ENCODE measurements around the gene CCDC200.
"Not testable (repeated sequence)": the region's sequence is repeated elsewhere in the genome, so short reads cannot be mapped to it uniquely, and the experiment has no call there.

Gene CCDC200

DNA sequence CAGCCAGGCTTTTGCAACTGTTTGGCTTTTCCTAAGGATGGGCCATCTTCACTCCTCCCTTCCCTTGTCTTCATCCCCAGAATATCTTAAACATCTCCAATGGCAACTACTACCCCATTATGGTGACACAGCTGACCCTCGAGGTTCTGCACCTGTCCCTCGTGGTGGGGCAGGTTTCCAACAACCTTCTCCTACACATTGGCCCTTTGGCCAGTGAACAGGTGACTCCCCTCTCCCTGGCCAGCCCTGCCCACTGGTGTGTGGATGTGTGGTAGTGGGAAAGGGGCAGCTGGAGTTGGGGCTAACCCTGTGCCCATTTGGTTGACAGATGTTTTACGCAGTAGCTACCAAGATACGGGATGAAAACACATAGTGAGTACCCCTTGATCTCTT, 12.1 kb downstream of the CCDC200 start:
- DNase-seq = no peak

DNA sequence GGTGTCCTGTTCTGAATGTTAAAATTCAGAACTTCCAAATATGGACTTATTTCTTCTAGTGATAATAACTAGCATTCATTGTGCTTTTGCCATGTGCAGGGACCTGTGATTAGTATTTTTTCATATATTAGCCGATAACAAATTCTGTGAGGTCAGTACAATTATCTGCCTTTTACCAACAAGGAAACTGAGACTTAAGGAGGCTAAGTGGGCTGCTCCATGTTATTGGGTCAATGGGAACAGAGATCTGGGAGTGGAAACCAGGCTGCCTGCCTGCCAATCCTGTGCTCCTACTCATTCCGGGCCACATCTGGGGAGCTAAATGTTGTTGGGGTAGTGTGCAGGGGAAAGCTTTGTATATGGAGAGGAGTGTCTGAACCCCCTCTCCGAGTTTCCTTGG, 13.1 kb downstream of the CCDC200 start:
- DNase-seq = no peak

DNA sequence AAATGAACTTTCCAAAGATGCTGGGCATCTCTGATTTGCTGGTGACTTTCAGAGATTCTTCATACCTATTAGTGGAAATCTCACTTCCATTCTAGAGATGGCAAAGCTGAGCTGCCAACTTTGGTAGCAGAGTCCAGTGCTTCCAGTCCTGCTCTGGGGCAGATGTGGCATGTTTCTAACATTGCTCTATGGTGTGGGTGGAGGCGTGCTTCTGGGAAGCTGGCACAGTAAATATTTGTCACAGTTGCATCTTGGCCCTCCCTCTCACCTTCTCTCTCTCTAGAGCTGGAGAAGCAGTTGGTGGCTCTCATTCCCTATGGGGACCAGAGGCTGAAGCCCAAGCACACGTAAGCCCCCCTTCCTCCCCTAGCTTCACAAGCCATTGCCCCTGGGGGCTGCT, 14.9 kb downstream of the CCDC200 start:
- DNase-seq = no peak

DNA sequence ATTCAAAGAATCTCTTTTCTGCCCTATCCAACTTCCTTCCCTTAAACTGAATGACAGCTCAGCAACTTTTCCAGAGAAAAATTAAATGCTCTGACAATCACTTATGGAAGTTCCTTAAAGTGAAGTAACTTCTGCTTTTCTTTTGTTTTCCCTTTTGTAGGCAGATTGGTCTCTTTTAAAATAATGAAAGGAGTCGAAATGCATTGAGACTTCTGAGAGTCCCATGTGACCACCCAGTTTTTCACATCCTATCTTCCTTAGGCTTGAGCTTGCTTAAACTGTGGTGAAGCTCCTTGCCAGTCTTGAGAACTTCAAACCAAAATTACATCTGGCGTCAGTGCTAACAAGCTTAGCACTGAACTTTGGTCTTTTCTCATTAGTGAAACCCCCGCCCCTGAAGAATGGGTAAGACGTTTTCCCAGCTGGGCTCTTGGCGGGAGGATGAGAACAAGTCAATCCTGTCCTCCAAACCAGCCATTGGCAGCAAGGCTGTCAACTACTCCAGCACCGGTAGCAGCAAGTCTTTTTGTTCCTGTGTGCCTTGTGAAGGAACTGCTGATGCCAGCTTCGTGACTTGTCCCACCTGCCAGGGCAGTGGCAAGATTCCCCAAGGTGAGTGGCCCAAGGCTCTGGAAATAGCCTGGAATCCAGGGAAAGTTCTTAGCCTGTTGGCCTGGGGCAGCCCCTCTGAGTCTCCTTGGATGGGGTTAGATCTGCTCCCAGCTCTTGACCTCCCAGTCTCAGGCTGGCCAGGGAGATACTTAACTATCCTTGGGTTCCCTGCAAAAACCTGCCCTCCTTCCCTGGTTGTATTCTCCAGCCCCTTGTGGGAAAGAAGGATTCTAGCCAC, 15.6 kb downstream of the CCDC200 start:
- DNase-seq = peak in 1 of 14 donors; percentile 4

DNA sequence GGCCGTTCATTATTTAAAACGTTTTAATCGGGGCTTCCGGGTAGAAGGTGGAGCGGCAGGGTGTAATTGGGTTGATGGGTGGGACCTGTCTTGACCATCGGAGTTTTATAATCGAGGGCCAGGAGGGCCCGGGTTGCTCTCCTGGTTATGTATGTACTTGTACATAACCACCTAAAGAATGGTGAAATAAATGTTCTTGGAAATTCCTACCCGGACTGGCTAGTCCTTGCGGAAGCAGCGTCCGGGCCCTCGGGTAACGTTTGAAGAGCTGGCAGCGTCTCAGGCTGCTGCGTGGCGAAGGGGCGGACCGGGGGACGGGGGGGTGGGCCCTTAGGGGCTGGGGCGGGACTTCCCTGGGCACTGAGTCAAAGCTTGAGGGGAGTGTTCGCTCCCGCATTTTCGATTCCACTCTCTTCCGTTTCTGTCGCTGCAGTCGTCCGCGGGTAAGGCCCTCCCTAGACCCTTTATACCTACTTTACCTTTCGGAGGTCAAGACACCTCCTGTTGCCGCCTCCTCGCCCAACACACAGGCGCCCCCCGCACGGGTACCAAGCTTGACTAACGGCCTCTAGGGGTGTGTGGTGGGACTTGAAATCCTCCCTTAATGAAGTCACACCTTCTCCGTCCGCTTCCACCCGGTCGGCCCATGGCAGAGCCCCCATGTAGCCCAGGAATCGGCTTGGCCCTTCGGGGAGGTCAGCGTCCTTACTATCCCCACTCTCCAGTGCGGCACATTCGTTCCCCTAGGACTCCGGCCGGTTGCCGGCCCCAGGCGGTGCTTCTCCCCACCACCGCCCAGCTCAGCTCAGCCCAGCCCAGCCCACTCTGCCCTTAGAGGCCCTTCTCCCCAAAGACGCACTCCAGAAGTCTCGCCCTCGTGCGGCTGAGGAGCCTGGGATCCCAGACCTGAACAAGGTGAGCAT, 16.7 kb downstream of the CCDC200 start, which contains the start of gene TMEM106A:
TMEM106A (plus strand) TSS at position 396 of the 923 bp plus-strand sequence. CDS start 1,167 bp downstream, outside the sequence.
- peak in 11 of 14 donors; percentile 4 to 66 (median 24) for DNase-seq

DNA sequence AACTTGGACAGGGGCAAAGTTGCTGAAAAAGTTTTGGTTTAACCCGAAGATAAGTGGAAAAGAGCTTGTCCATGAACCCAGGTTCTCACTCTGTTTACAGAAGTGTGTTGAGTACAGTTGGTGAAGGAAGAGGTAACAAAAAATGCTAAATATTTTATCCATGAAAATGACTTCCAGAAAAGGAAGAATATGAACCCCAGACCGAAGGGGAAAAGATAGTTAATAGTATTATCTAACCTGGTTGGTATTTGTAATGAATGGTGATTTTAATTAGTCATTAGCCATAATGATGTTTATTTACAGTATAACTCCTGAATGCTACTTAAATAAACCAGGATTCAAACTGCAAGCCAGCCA, 17.3 kb downstream of the CCDC200 start:
- DNase-seq = no peak

DNA sequence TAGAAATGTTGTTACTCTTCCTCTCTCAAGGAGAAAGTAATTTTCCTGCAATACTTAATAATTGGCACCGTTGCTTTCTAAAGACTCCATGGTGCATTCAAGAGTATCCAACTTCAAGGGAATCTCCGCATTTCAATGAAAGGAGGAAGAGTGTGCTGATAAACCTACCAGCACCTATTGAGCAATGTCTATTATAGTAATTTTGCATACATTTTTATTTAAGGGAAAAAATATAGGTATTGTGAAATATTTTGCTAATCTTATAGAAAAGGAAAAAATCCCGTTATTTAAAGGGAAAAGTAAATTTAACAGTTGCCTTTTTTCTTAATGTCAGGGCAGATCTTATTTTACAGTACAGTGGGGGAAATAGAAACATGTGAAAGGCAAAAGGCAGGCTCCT, 17.8 kb downstream of the CCDC200 start:
- DNase-seq = no peak

DNA sequence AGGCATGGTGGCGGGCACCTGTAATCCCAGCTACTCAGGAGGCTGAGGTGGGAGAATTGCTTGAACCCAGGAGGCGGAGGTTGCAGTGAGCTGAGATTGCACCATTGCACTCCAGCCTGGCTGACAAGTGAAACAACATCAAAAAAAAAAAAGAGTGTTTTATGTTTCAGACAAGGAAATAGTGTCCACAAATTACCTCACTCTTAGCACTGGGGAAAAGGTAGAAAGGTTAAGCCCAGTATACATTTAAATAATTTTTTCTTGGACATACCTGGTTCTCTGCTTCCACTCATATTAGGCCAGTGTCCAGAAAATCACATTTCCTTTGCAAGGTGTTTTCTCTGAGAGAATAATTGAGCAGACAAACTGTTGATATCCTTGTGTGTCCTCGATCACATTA, 25.4 kb downstream of the CCDC200 start:
- DNase-seq = not testable (repeated sequence)

DNA sequence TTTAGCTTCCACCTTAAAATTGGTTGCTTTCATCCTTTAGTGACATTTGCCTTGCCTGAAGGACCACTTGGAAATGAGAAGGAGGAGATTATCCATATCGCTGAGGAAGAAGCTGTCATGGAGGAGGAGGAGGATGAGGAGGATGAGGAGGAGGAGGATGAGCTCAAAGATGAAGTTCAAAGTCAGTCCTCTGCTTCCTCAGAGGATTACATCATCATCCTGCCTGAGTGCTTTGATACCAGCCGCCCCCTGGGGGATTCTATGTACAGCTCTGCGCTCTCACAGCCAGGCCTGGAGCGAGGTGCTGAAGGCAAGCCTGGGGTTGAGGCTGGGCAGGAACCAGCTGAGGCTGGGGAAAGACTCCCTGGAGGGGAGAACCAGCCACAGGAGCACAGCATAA, 28.3 kb downstream of the CCDC200 start:
- DNase-seq = no peak

DNA sequence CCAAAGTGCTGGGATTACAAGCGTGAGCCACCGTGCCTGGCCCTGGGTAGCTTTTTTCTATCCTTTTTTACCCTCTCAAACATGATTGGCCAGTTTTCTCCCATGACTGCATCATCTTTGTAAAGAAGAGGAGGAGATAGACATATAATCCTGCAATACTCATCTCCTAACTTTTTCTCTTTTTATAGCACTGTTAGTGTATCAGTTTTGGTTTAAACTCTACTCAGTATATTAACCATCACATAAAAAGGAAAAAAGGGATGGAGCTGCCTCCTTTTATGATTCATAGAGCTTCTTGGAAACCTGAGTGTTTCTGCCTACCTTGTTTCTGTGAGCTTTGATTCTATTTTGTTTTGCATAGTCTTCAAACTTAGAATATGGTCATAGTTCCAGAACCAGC, 28.8 kb downstream of the CCDC200 start:
- no peak for DNase-seq

DNA sequence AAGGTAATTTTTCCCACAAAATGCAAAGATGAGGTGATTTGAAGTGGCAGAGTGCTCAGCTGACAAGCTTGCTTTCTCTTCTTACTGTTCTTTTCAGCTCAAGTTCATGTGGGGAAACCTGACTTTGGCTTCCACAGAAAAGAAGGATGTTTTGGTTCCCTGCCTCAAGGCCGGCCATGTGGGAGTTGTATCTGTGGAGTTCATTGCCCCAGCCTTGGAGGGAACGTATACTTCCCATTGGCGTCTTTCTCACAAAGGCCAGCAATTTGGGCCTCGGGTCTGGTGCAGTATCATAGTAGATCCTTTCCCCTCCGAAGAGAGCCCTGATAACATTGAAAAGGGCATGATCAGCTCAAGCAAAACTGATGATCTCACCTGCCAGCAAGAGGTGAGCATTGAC, 35.2 kb downstream of the CCDC200 start:
- no peak for DNase-seq

DNA sequence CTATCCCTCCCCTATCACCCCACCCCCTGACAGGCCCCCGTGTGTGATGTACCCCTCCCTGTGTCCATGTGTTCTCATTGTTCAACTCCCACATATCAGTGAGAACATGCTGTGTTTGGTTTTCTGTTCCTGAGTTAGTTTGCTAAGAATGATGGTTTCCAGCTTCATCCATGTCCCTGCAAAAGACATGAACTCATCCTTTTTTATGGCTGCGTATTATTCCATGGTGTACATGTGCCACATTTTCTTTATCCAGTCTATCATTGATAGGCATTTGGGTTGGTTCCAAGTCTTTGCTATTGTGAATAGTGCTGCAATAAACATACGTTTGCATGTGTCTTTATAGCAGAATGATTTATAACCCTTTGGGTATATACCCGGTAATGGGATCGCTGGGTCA, 41.8 kb downstream of the CCDC200 start:
- DNase-seq = not testable (repeated sequence)

DNA sequence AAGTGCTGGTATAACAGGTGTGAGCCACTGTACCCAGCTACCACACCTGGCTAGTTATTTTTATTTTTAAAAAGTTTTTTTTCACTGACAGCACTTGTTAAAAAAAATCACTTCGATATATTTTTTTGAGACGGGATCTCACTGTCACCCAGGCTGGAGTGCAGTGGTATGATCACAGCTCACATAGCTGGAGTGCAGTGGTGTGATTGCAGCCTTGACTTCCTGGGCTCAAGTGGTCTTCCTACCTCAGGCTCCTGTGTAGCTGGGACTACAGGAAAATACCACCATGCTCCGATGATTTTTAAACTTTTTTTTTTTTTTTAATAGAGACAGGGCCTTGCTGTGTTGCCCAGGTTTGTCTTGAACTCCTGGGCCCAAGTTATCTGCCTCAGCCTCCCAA, 44.5 kb downstream of the CCDC200 start:
- no peak for DNase-seq

DNA sequence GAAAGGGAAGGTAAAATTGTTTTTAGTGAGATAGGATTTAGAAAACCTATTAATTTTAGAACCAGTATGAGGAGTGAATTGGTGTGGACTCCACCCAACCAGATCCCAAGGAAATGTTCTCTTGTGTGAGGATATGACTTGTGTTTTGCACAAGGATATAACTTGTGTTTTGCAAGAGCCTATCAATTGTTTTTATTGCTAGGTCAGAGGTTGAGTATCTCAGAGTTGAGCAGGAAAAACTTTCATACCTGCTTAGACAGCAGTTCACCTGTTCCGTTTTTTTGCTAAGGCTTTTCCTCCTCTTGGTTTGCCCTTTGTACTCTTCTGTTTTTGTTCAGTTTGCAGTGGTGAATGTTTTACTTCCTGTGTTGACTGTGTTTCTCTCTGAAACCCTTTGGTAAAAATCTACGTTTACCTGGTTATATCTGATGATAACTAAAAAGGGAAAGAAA, 52.3 kb downstream of the CCDC200 start:
- no peak for DNase-seq

DNA sequence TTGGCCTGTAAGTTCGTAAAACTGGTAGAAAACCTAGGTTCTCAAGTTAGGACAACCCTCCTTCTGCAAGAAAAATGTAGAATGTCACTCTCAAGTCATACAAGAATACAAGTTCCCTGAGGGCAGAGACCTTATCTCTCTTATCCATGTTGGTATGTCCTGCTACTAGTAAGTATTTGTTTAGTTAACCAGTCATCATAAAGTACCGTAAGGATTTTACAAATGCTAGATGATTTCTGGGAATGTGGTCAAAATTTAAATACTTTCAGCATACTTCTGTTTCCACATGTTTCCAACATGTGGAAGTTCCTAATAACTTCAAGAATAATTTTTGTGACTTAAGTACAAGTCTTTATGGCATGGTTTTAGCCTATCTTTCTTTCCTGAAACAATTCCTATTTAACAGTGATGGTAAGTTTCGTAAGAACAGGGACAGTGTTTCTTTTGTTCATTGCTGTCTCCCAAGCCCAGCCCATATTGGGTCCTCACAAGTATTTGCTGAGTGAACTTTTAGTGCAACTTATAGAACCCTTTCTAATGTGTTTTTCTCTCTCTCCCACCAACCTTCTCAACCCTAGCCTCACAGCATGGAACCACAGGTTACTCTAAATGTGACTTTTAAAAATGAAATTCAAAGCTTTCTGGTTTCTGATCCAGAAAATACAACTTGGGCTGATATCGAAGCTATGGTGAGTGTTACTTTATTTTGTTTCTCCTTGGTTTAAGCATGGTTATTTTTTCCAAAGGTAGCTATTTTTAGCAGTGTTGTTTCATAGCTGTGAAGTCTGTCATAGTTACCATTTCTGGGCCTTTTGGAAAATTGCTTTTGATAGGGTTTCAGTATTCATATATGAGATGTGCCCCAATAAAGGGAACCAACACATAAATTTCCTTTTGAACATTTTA, 53.0 kb downstream of the CCDC200 start:
- no peak for DNase-seq

DNA sequence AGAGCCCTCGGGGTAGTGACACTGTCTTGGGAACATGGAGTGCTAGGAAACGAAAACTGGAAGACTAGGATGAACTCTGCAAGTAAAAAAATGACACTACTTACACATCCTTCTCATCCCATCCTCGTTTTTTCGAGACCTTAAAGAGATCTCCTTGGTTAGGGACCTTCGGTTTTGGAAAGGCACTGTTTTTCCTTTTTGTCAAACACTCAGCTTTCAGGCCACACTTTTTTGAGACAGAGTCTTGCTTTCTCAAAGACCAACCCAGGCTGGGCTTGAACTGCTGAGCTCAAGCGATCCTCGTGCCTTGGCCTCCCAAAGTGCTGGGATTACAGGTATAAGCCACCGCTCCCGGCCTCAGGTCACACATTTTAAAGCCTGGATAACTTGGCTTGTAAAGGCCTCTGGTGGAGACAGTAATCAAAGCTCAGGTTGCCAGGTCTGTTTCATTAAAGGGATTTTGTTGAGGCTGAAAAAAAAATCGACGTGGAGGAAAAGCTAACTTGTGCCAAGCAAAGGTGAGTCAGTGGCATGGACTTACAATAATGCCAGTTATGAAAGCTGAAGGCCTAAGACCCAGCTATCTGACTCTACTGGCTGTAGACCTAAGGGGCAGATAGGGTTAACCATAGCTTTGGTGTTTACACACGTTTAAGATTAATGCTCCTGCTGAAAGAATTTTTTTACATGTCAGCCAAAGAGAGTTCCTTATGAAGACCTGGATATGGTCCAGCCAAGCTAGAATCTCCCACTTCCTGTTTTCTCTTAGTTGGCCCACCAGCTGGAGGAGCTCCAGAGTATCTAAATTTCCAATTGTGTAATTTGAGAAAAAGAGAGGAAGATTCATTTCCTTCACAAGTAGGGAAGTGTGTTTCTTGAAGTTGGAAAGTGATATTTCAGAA, 56.6 kb downstream of the CCDC200 start:
- DNase-seq = peak in 8 of 14 donors; percentile 3 to 21 (median 14)

Data from C1 segment of cervical spinal cord (tissue), 14 donors.